Esophagus mucosa (tissue), 1 donor: Measurements from ENCODE around the gene CALML6. TPM values are rescaled to one million over a fixed set of nuclear protein-coding genes. Genes with fewer than 3 reads are reported as not detected.
"Not testable (repeated sequence)": the region's sequence is repeated elsewhere in the genome, so short reads cannot be mapped to it uniquely, and the experiment has no call there.

Experiments
- ATAC-seq: fragments of 200-7000 bp; cut with Tn5 transposase; one replicate; pipeline ENCODE4 v1.9.1; 2020
- total RNA-seq: library from RNA; stranded (reverse); gene quantifications from one replicate; pipeline ENCODE4 v1.2.4, GENCODE V29; 2023
- donor health status: DM: yes; HTN: yes; CAD: no.

Gene CALML6
- total RNA-seq, 1 donor from 2014 or later, result 0.20 TPM

- no peak for ATAC-seq
Observed at GRCh38 chr1:1925437-1926345, 10.6 kb downstream of the CALML6 start.

- no peak for ATAC-seq
Observed at GRCh38 chr1:1926346-1926811, 11.3 kb downstream of the CALML6 start.

GRCh38 chr1:1926886-1927660 lies 12.0 kb downstream of the CALML6 start:
- ATAC-seq, result no peak

GRCh38 chr1:1927751-1928150 lies 12.7 kb downstream of the CALML6 start:
- no peak for ATAC-seq

- no peak for ATAC-seq
Observed at GRCh38 chr1:1928231-1929101, 13.4 kb downstream of the CALML6 start.

- ATAC-seq, result no peak
Observed at GRCh38 chr1:1929102-1929638, 14.1 kb downstream of the CALML6 start.

GRCh38 chr1:1929639-1930545 lies 14.8 kb downstream of the CALML6 start:
- ATAC-seq, result no peak

- ATAC-seq, result not testable (repeated sequence)
Observed at GRCh38 chr1:1934848-1935247, 19.8 kb downstream of the CALML6 start.

- ATAC-seq, result no peak
Observed at GRCh38 chr1:1937061-1937460, 22.0 kb downstream of the CALML6 start.

- no peak for ATAC-seq
Observed at GRCh38 chr1:1937549-1938275, 22.7 kb downstream of the CALML6 start.

GRCh38 chr1:1938276-1938573 lies 23.2 kb downstream of the CALML6 start:
- no peak for ATAC-seq

GRCh38 chr1:1938613-1939295 lies 23.7 kb downstream of the CALML6 start:
- ATAC-seq, result no peak

- ATAC-seq, result no peak
Observed at GRCh38 chr1:1939296-1940122, 24.4 kb downstream of the CALML6 start.

- no peak for ATAC-seq
Observed at GRCh38 chr1:1940123-1940425, 25.0 kb downstream of the CALML6 start.

- ATAC-seq, result no peak
Observed at GRCh38 chr1:1941211-1941841, 26.3 kb downstream of the CALML6 start.

GRCh38 chr1:1941868-1942752 lies 27.1 kb downstream of the CALML6 start:
- peak; percentile 4 for ATAC-seq

GRCh38 chr1:1942753-1943656 lies 27.9 kb downstream of the CALML6 start:
- ATAC-seq, result peak; percentile 53
